Measurements from ENCODE around the gene LMNTD2. TPM values are rescaled to one million over a fixed set of nuclear protein-coding genes. Genes with fewer than 3 reads are reported as not detected.

Gene LMNTD2
- total and polyA plus RNA-seq, 2 donors (not counting 3 experiments of a cell fraction or from before 2014, with no cell fraction given) = 2.1 to 2.6 TPM

DNA sequence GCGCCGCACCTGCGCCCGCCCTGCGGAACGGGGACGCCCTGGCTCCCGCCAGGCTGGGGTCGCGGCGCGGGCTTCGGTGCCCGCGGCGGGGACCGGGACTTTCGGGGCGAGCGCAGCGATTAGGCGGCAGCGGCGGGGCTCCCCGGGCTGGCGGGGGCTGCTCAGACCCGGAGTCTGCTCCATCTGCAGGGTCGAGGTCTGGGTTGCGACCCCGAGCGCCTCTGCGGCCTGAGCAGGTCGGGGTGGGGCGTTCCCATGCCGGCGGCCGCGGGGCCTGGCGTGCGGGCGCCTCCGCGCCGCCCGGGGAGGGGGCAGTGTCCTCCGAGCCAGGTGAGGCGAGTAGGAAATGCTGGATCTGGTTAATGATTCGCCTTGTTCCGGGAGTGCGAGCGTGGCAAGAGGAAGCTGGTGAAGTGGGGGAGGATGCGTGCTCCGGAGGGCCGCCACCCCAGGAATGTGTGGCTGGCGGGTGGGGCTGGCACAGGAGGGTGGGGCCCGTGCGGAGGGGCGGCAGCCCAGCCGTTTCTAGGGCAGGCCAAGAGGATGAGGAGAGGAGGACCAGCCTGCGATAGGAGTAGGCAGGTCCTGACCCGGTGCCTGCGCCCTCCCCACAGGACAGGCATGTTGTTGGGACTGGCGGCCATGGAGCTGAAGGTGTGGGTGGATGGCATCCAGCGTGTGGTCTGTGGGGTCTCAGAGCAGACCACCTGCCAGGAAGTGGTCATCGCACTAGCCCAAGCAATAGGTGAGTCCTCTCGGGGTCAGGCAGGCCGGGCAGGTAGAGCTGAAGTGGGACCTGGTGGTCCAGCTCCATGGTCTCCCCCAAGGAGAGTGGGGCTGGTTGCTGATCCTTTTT, 838 bp upstream of the LMNTD2 start:
- TF ChIP-seq EZH2 (IDR thresholded peaks at IDR 0.05; ENCODE audit: borderline replicate concordance, low read depth, low read length, severe bottlenecking) (no peak), GATA2 (IDR thresholded peaks at IDR 0.05; ENCODE audit: insufficient read depth, insufficient read length, low read depth, low read length) (no peak), JUN (IDR thresholded peaks at IDR 0.05; ENCODE audit: borderline replicate concordance, insufficient read depth, insufficient read length, low read depth) (no peak), FOS (IDR thresholded peaks at IDR 0.05; ENCODE audit: borderline replicate concordance, insufficient read depth, low read length) (no peak), MYC (IDR thresholded peaks at IDR 0.05; ENCODE audit: low read depth, low read length) (no peak), POLR2A (IDR thresholded peaks at IDR 0.05; ENCODE audit: low read depth, low read length) (no peak), POLR2AphosphoS5 (IDR thresholded peaks at IDR 0.05; ENCODE audit: insufficient read depth, low read depth, low read length) (no peak)
- TF ChIP-seq, protein P1, sequence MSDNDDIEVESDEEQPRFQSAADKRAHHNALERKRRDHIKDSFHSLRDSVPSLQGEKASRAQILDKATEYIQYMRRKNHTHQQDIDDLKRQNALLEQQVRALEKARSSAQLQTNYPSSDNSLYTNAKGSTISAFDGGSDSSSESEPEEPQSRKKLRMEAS (IDR thresholded peaks at IDR 0.05; ENCODE audit: insufficient read depth, insufficient read length) = no peak
- TF ChIP-seq, protein P2, sequence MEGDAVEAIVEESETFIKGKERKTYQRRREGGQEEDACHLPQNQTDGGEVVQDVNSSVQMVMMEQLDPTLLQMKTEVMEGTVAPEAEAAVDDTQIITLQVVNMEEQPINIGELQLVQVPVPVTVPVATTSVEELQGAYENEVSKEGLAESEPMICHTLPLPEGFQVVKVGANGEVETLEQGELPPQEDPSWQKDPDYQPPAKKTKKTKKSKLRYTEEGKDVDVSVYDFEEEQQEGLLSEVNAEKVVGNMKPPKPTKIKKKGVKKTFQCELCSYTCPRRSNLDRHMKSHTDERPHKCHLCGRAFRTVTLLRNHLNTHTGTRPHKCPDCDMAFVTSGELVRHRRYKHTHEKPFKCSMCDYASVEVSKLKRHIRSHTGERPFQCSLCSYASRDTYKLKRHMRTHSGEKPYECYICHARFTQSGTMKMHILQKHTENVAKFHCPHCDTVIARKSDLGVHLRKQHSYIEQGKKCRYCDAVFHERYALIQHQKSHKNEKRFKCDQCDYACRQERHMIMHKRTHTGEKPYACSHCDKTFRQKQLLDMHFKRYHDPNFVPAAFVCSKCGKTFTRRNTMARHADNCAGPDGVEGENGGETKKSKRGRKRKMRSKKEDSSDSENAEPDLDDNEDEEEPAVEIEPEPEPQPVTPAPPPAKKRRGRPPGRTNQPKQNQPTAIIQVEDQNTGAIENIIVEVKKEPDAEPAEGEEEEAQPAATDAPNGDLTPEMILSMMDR (IDR thresholded peaks at IDR 0.05; ENCODE audit: extremely low read depth in 1 of 2, insufficient read depth in 1 of 2, low read depth in 1 of 2, low read length in 2 of 2) = no peak
- Histone ChIP-seq H3K4me1 (ENCODE audit: control insufficient read depth, extremely low read depth, insufficient read depth, low read length) (peaks cover 6% of the 10 kb centered on the region), H3K9me3 (replicated peaks; ENCODE audit: control insufficient read depth, insufficient read depth, low read length) (no peaks in the 10 kb centered on the region), H3K4me2 (ENCODE audit: insufficient read depth, low read length) (peak overlapping the region; percentile 78), H3K9ac (replicated peaks; ENCODE audit: extremely low read depth, insufficient read depth, low read length) (peak overlapping the region; percentile 36), H3K27me3 (ENCODE audit: control insufficient read depth in 2 of 2, insufficient read depth in 2 of 2, low read length in 2 of 2) (peaks cover 8 to 9% of the 10 kb centered on the region in 2 experiments), H2AFZ (ENCODE audit: low read depth, low read length) (peak overlapping the region; percentile 82), H3K4me3 (replicated peaks in 1 of 3; ENCODE audit: insufficient read depth in 1 of 3, low read depth in 1 of 3, low read length in 3 of 3) (peak overlapping the region; percentile 62 to 88 (median 74)), H3K79me2 (ENCODE audit: control insufficient read depth, insufficient read depth, low read length) (no peaks in the 10 kb centered on the region), H3K9me1 (replicated peaks; ENCODE audit: control insufficient read depth, extremely low read depth, insufficient read depth, low read length) (no peaks in the 10 kb centered on the region), H4K20me1 (replicated peaks; ENCODE audit: control insufficient read depth, extremely low read depth, insufficient read depth, low read length) (no peaks in the 10 kb centered on the region), H3K27ac (ENCODE audit: insufficient read depth, low read depth, low read length) (no peak overlapping the region), H3K36me3 (ENCODE audit: control insufficient read depth in 2 of 2, extremely low read depth in 1 of 2, insufficient read depth in 2 of 2, low read length in 2 of 2) (peaks cover 0 to 2% of the 10 kb centered on the region in 2 experiments)
- peak; percentile 40 for FAIRE-seq
- no peak for DNase-seq (ENCODE audit: low read depth, low spot score)
- dilution Hi-C loops (cut with MboI; ENCODE audit: extremely low pct_ligation_motif_present, low sequenced_read_pairs) (no loop called here), intact Hi-C loops (cut with micrococcal nuclease) (loop anchor here (2.0 kb wide), 1 partner anchor 25 kb away; the partner anchor contains the start of gene LRRC56)
- ChIA-PET CTCF (interaction anchor here (1.4 kb wide), 1 partner anchor 14 kb away, joined by 4 read pairs; the partner anchor contains the start of gene PHRF1), POLR2A (no interaction called here)
- BruUV-seq (replicated peaks) = no TSS peak
